Adrenal gland (tissue), 12 donors: Measurements from ENCODE around the gene PCSK6. TPM values are rescaled to one million over a fixed set of nuclear protein-coding genes. Genes with fewer than 3 reads are reported as not detected.

Experiments
- DNase-seq, 7 donors: peaks; one replicate each; pipeline ENCODE4 v3.0.0-alpha.2; 2019 to 2020
- H3K27ac ChIP-seq, 5 donors: fragments of 200-600 bp; sonication (generic) in 4 of 5; 1 replicate in 3 of 5; 2 replicates in 2 of 5; pipeline versions ENCODE4 v1.5.1 to v1.8.0; 2016 to 2020; ENCODE audit warnings: mild to moderate bottlenecking in 1 of 5
- H3K27me3 ChIP-seq: fragments of 200-600 bp; 2 replicates; pipeline ENCODE4 v1.8.0; 2021
- H3K36me3 ChIP-seq, 2 donors: fragments of 200-600 bp; replicated peaks in 1 of 2; 1 replicate in 1 of 2; 2 replicates in 1 of 2; pipeline versions ENCODE4 v1.5.1 to v1.8.0; 2018 to 2022
- H3K4me1 ChIP-seq, 2 donors: fragments of 200-600 bp; replicated peaks in 1 of 2; 1 replicate in 1 of 2; 2 replicates in 1 of 2; pipeline versions ENCODE4 v1.5.1 to v1.8.0; 2018 to 2021
- H3K4me3 ChIP-seq, 4 donors: fragments of 200-600 bp; sonication (generic) in 3 of 4; one replicate each; pipeline ENCODE4 v1.5.1; 2016 to 2018
- H3K9me3 ChIP-seq, 3 donors: fragments of 200-600 bp; sonication (generic) in 1 of 3; replicated peaks in 1 of 3; 1 replicate in 2 of 3; 2 replicates in 1 of 3; pipeline versions ENCODE4 v1.5.1 to v1.8.0; 2016 to 2021
- POLR2A ChIP-seq, 2 donors: fragments of 450-650 bp; IDR thresholded peaks; one replicate each; pipeline ENCODE4 v1.6.1; 2017; ENCODE audit warnings: antibody characterized with exemption in 2 of 2, mild to moderate bottlenecking in 2 of 2, moderate library complexity in 1 of 2
- WGBS, 4 donors: extraction: QIAGEN DNeasy Blood & Tissue Kit in 2 of 4; methylation state at CpG; one replicate each; pipeline versions ENCODE4 v1.1.5 to v1.1.7; 2013 to 2017; 5-methylcytosine and 5-hydroxymethylcytosine counted together
- intact Hi-C, 2 donors: fragments of 100-400 bp; cut with DNase I; formaldehyde crosslinking; loops; one replicate each; pipeline versions ENCODE4 v1.14.1 to v1.15.0; 2022 to 2023
- polyA plus RNA-seq, 3 donors: library from polyadenylated mRNA; stranded (reverse); fragments of 200-250 nt in 2 of 3; fragments of 350-450 nt in 1 of 3; fragmentation: Illumina TruSeq in 1 of 3; extraction: RNeasy Lipid Tissue Mini Kit (QIAGEN cat#74804) in 1 of 3; gene quantifications; one replicate each; pipeline ENCODE4 v1.2.3, GENCODE V29; 2013 to 2014
- total RNA-seq, 9 donors: library from RNA; depleted of rRNA in 4 of 9; stranded (reverse); fragments of >200 nt in 4 of 9; fragments of 120-200 nt in 1 of 9; fragmentation: NEBNext Ultra II Directional in 1 of 9; extraction: Animal tissue kit (Norgen Biotek cat#: 25700) in 1 of 9; gene quantifications; one replicate each; pipeline versions ENCODE4 v1.1.0 to v1.2.4, GENCODE V29; 2013 to 2023
- TF ChIP-seq, protein P1 (sequence below), 6 experiments: fragments of 450-650 bp in 4 of 6; fragments of 200-600 bp in 2 of 6; sonication (generic) in 1 of 6; IDR thresholded peaks; 1 replicate in 5 of 6; 2 replicates in 1 of 6; pipeline versions ENCODE4 v1.5.1 to v1.8.0; 2016 to 2021; ENCODE audit warnings: antibody characterized with exemption in 6 of 6, mild to moderate bottlenecking in 2 of 6, moderate library complexity in 1 of 6
- donor health status: healthy with polysubstance abuse.
- donor health status: Bipolar disorder and iron deficiency.
- donor health status: DM: yes; HTN: yes; CAD: no.
- donor health status: DM: no; HTN: no; CAD: no.
- donor health status: DM: no; HTN: no; CAD: no.
- donor health status: DM: yes; HTN: yes; CAD: no.

The PCSK6 gene
- total and polyA plus RNA-seq, 12 donors: 0.88 to 53.0 (median 5.6) TPM

DNA sequence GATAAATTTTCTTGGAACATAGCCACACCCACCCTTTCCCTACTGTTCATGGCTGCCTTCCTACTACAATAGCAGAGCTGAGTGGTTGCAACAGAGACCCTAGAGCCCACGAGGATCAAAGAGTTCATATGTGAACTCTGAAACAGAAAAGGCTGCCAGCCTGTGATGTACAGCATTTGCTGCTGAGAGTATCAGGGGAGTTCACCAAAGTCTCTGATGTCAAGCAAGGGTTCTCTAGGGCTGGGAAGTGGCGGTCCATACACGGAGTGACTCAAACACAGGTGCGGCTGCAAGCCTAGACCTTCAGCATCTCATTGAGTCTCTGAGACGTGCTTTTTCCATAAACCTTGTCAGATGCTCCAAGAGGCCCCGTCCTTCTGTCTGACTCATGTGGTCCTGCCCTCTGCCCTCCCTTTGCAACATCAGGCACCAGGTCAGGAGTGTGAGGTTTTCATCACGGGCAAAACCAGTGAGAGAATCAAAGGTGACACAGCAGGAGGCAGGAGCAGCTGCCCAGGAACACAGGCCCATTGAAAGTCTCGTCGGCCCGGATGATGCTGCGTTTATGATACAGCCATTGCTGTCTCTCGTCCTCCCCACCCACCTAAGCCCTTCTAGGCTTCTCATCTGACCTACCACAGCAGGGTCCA is 42.9 kb downstream of the PCSK6 start:
- TF ChIP-seq POLR2A (IDR thresholded peaks at IDR 0.05): no peak
- TF ChIP-seq, protein P1, sequence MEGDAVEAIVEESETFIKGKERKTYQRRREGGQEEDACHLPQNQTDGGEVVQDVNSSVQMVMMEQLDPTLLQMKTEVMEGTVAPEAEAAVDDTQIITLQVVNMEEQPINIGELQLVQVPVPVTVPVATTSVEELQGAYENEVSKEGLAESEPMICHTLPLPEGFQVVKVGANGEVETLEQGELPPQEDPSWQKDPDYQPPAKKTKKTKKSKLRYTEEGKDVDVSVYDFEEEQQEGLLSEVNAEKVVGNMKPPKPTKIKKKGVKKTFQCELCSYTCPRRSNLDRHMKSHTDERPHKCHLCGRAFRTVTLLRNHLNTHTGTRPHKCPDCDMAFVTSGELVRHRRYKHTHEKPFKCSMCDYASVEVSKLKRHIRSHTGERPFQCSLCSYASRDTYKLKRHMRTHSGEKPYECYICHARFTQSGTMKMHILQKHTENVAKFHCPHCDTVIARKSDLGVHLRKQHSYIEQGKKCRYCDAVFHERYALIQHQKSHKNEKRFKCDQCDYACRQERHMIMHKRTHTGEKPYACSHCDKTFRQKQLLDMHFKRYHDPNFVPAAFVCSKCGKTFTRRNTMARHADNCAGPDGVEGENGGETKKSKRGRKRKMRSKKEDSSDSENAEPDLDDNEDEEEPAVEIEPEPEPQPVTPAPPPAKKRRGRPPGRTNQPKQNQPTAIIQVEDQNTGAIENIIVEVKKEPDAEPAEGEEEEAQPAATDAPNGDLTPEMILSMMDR (IDR thresholded peaks at IDR 0.05): no peak
- no peaks in the 10 kb centered on the region for H3K36me3 ChIP-seq
- intact Hi-C loops: no loop called here
- peak overlapping the region in 2 of 5 donors; percentile 22 to 27 for H3K27ac ChIP-seq
- H3K27me3 ChIP-seq: no peaks in the 10 kb centered on the region
- peaks cover 10 to 19% of the 10 kb centered on the region in 2 donors for H3K4me1 ChIP-seq
- no peaks in the 10 kb centered on the region for H3K9me3 ChIP-seq
- H3K4me3 ChIP-seq: no peak overlapping the region
- 61 to 76% (median 63%) methylated on average over 7 to 12 of the region's 12 CpGs for WGBS, 4 donors
- peak in 3 of 7 donors; percentile 27 to 62 (median 27) for DNase-seq

DNA sequence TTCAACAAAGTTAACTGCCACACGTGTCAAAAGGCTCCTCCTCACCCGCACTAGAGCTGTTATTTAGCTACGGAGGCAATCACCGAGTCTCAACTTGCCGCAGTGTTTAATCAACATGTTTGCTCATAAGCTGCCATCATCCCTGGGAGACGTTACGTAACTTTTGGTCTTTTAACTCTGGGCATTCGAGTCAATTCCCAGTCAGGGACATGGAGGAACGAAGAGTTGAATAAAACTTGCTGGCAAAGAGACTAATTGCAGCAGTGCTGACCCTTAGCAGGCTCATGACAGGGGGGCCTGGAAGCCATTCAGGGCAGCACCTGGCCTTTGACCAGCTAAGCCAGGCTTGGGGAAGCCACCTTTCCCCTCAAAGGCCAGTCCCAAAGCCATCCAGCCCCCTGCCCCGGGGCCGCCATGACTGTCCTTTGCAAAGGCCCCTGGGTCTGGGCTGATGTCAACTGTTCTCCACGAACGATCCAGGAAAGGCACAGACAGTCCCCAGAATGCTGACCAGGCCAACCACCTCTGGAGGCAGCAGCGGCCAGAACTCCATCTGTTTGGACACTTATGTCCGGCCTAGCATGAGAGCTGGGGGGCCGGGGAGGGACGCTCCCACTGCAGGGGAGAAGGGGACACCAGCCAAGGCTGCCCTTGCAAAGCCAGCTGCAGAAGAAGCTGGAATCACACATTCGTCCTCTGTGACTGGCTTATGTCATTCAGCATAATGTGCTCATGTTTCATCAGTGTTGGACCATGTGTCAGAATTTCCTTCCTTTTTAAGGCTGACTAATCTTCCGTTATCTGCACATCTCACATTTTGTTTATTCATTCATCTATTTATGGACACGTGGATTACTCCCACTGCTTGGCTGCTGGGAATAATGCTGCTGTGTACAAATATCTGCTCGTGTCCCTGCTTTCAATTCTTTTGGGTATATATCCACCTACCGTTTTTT is 43.7 kb downstream of the PCSK6 start:
- intact Hi-C loops: no loop called here
- DNase-seq: peak in 1 of 7 donors; percentile 10
- Histone ChIP-seq H3K27ac (peak overlapping the region in 2 of 5 donors; percentile 22 to 27), H3K4me1 (peaks cover 4 to 11% of the 10 kb centered on the region in 2 donors), H3K27me3 (no peaks in the 10 kb centered on the region), H3K9me3 (no peaks in the 10 kb centered on the region), H3K36me3 (no peaks in the 10 kb centered on the region), H3K4me3 (no peak overlapping the region)
- WGBS, 4 donors: 57 to 64% (median 61%) methylated on average over 16 to 22 of the region's 22 CpGs
- TF ChIP-seq, protein P1 (IDR thresholded peaks at IDR 0.05): no peak
- TF ChIP-seq POLR2A (IDR thresholded peaks at IDR 0.05): no peak

DNA sequence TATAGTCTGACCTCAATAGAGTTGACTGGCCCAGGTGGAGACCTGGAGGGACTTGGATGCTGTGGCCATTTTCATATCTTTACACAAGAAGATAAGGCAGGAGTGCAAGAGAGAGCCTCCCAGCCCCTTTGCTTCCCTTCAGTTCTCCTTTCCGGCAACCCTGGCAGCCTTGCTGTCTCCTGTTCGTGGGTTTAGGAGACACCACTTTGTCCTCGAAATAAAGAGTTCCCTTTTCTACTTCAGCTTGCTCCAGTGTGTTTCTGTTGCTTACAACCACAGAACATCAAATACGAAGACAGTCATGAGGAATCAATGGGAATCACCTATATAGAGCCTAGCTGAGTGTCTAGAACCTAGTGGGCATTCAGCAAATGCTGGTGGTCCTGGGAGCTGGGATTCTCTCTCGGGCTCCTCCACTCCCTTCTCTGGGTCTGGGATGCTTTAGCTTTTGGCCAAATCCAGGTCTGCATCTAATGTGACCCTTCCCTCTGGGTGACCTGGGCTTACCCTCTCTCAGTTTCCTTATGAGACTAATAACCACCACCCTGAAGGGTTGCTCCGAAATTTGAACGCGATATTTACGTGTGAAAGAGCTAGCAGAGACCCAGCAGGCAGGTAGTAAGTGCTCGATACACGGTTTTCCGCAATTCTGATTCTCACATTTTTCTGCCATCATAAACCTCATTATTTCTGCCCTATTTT is 44.5 kb downstream of the PCSK6 start:
- no peak for DNase-seq
- 91 to 96% (median 94%) methylated on average over 12 of the region's 12 CpGs for WGBS, 4 donors
- TF ChIP-seq, protein P1 (IDR thresholded peaks at IDR 0.05): no peak
- no peak for TF ChIP-seq POLR2A (IDR thresholded peaks at IDR 0.05)
- intact Hi-C loops: no loop called here
- H3K4me1 ChIP-seq: peaks cover 0 to 6% of the 10 kb centered on the region in 2 donors
- no peak overlapping the region for H3K27ac ChIP-seq
- no peaks in the 10 kb centered on the region for H3K27me3 ChIP-seq
- H3K36me3 ChIP-seq: no peaks in the 10 kb centered on the region
- no peaks in the 10 kb centered on the region for H3K9me3 ChIP-seq
- no peak overlapping the region for H3K4me3 ChIP-seq

DNA sequence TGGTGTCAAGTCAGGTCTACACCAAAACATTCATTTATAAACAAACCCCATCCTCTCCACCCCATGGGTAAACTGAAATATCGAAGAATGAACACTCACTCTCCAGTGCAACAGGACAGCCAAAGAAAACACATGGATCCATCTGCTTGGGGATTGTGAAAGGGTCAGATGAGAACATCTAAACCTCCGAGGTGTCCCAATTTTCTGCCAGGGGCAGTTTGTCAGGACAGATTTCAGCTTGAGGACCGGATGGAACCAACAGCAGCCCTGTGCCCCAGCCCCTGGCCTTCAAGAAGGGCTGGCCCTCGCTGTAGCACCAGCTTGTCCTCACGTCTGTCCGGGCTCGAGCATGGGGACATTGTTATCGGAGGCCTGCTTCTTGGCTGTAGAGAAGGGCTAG is 45.5 kb downstream of the PCSK6 start:
- 79 to 91% (median 88%) methylated on average over 2 to 8 of the region's 8 CpGs for WGBS, 4 donors
- Histone ChIP-seq H3K27ac (no peak overlapping the region), H3K4me3 (no peak overlapping the region), H3K36me3 (no peaks in the 10 kb centered on the region), H3K9me3 (no peaks in the 10 kb centered on the region), H3K4me1 (peaks cover 0 to 6% of the 10 kb centered on the region in 2 donors), H3K27me3 (no peaks in the 10 kb centered on the region)
- TF ChIP-seq, protein P1 (IDR thresholded peaks at IDR 0.05): no peak
- no peak for TF ChIP-seq POLR2A (IDR thresholded peaks at IDR 0.05)
- no peak for DNase-seq
- intact Hi-C loops: no loop called here
